ENCODE data around the gene ABLIM1. TPM values are rescaled to one million over a fixed set of nuclear protein-coding genes. Genes with fewer than 3 reads are reported as not detected.

Gene ABLIM1
- total and polyA plus RNA-seq, 2 experiments from 2014 or later, result 21.9 to 45.1 TPM

DNA sequence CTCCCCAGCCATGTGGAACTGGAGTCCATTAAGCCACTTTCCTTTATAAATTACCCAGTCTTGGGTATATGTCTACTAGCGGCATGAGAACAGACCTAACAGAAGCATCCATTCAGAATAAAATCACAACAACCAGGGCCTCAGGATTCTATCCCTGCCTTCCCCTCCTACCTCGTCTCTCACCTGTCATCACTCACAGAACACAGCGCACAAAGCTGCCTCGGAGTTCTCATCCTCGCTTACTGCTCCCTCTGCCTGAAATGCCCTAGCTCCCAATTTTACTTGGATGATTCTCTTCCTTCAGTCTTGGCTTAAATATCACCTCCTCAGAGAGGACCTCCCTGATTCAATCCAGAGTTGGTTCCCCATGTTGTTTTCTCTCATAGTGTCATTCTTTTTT, 183.1 kb downstream of the ABLIM1 start:
- TF ChIP-seq EZH2phosphoT487 (IDR thresholded peaks at IDR 0.05; ENCODE audit: unreplicated experiment) (no peak), EZH2 (IDR thresholded peaks at IDR 0.05; ENCODE audit: low read depth, unreplicated experiment) (no peak), NANOG (IDR thresholded peaks at IDR 0.05; ENCODE audit: borderline replicate concordance) (no peak), STAT1 (IDR thresholded peaks at IDR 0.05; ENCODE audit: unreplicated experiment) (no peak), ZNF331 (CRISPR knock-in tag; IDR thresholded peaks at IDR 0.05; ENCODE audit: low read depth) (no peak), CREB1 (CRISPR knock-in tag; IDR thresholded peaks at IDR 0.05; ENCODE audit: low read depth) (no peak)
- TF ChIP-seq, protein P1, sequence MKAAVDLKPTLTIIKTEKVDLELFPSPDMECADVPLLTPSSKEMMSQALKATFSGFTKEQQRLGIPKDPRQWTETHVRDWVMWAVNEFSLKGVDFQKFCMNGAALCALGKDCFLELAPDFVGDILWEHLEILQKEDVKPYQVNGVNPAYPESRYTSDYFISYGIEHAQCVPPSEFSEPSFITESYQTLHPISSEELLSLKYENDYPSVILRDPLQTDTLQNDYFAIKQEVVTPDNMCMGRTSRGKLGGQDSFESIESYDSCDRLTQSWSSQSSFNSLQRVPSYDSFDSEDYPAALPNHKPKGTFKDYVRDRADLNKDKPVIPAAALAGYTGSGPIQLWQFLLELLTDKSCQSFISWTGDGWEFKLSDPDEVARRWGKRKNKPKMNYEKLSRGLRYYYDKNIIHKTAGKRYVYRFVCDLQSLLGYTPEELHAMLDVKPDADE (IDR thresholded peaks at IDR 0.05), result no peak
- TF ChIP-seq, protein P2, sequence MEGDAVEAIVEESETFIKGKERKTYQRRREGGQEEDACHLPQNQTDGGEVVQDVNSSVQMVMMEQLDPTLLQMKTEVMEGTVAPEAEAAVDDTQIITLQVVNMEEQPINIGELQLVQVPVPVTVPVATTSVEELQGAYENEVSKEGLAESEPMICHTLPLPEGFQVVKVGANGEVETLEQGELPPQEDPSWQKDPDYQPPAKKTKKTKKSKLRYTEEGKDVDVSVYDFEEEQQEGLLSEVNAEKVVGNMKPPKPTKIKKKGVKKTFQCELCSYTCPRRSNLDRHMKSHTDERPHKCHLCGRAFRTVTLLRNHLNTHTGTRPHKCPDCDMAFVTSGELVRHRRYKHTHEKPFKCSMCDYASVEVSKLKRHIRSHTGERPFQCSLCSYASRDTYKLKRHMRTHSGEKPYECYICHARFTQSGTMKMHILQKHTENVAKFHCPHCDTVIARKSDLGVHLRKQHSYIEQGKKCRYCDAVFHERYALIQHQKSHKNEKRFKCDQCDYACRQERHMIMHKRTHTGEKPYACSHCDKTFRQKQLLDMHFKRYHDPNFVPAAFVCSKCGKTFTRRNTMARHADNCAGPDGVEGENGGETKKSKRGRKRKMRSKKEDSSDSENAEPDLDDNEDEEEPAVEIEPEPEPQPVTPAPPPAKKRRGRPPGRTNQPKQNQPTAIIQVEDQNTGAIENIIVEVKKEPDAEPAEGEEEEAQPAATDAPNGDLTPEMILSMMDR (conservative IDR thresholded peaks at IDR 0.05; ENCODE audit: low read depth in 2 of 2), result no peak
- TF ChIP-seq, protein P3, sequence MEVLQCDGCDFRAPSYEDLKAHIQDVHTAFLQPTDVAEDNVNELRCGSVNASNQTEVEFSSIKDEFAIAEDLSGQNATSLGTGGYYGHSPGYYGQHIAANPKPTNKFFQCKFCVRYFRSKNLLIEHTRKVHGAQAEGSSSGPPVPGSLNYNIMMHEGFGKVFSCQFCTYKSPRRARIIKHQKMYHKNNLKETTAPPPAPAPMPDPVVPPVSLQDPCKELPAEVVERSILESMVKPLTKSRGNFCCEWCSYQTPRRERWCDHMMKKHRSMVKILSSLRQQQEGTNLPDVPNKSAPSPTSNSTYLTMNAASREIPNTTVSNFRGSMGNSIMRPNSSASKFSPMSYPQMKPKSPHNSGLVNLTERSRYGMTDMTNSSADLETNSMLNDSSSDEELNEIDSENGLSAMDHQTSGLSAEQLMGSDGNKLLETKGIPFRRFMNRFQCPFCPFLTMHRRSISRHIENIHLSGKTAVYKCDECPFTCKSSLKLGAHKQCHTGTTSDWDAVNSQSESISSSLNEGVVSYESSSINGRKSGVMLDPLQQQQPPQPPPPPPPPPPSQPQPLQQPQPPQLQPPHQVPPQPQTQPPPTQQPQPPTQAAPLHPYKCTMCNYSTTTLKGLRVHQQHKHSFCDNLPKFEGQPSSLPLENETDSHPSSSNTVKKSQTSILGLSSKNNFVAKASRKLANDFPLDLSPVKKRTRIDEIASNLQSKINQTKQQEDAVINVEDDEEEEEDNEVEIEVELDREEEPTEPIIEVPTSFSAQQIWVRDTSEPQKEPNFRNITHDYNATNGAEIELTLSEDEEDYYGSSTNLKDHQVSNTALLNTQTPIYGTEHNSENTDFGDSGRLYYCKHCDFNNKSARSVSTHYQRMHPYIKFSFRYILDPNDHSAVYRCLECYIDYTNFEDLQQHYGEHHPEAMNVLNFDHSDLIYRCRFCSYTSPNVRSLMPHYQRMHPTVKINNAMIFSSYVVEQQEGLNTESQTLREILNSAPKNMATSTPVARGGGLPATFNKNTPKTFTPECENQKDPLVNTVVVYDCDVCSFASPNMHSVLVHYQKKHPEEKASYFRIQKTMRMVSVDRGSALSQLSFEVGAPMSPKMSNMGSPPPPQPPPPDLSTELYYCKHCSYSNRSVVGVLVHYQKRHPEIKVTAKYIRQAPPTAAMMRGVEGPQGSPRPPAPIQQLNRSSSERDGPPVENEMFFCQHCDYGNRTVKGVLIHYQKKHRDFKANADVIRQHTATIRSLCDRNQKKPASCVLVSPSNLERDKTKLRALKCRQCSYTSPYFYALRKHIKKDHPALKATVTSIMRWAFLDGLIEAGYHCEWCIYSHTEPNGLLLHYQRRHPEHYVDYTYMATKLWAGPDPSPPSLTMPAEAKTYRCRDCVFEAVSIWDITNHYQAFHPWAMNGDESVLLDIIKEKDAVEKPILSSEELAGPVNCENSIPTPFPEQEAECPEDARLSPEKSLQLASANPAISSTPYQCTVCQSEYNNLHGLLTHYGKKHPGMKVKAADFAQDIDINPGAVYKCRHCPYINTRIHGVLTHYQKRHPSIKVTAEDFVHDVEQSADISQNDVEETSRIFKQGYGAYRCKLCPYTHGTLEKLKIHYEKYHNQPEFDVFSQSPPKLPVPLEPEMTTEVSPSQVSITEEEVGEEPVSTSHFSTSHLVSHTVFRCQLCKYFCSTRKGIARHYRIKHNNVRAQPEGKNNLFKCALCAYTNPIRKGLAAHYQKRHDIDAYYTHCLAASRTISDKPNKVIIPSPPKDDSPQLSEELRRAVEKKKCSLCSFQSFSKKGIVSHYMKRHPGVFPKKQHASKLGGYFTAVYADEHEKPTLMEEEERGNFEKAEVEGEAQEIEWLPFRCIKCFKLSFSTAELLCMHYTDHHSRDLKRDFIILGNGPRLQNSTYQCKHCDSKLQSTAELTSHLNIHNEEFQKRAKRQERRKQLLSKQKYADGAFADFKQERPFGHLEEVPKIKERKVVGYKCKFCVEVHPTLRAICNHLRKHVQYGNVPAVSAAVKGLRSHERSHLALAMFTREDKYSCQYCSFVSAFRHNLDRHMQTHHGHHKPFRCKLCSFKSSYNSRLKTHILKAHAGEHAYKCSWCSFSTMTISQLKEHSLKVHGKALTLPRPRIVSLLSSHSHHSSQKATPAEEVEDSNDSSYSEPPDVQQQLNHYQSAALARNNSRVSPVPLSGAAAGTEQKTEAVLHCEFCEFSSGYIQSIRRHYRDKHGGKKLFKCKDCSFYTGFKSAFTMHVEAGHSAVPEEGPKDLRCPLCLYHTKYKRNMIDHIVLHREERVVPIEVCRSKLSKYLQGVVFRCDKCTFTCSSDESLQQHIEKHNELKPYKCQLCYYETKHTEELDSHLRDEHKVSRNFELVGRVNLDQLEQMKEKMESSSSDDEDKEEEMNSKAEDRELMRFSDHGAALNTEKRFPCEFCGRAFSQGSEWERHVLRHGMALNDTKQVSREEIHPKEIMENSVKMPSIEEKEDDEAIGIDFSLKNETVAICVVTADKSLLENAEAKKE (CRISPR knock-in tag; IDR thresholded peaks at IDR 0.05), result no peak
- Histone ChIP-seq H3K4me2 (no peak overlapping the region), H3K4me1 (ENCODE audit: insufficient read depth) (peaks cover 19% of the 10 kb centered on the region)

More for the DNA sequence above, 183.1 kb downstream of the ABLIM1 start:
- DNase-seq (ENCODE audit: low spot score) (no peak), ATAC-seq (no peak)
- peaks cover 25% of the 10 kb centered on the region for H3K4me1 Mint-ChIP-seq
- no peak overlapping the region for H3K27ac Mint-ChIP-seq
- peaks cover 1% of the 10 kb centered on the region for H3K27me3 Mint-ChIP-seq (ENCODE audit: insufficient read depth, low read depth, poor library complexity)
- no peaks in the 10 kb centered on the region for H3K27me3 ChIP-seq (ENCODE audit: insufficient read depth)
- no peaks in the 10 kb centered on the region for H3K9me3 Mint-ChIP-seq
- no peaks in the 10 kb centered on the region; the same call in 1 of the 2 replicates for H4K20me1 ChIP-seq (replicated peaks; ENCODE audit: insufficient read depth)
- no peak overlapping the region for H3K4me3 Mint-ChIP-seq
- H2AFZ ChIP-seq, result no peak overlapping the region
- no peak overlapping the region for H3K27ac ChIP-seq (ENCODE audit: low read depth)
- no peaks in the 10 kb centered on the region for H3K79me2 ChIP-seq (replicated peaks; ENCODE audit: insufficient read depth)
- H3K9me2 ChIP-seq (ENCODE audit: insufficient read depth), result no peaks in the 10 kb centered on the region
- peaks cover 3% of the 10 kb centered on the region; the same call in 1 of the 3 replicates for H3K36me3 Mint-ChIP-seq (ENCODE audit: low read depth)
- H3K4me3 ChIP-seq, result no peak overlapping the region
- no peaks in the 10 kb centered on the region for H3F3A ChIP-seq (replicated peaks; ENCODE audit: low read depth)
- H3K36me3 ChIP-seq (ENCODE audit: insufficient read depth), result no peaks in the 10 kb centered on the region
